ENCODE results near the gene KRT83. TPM values are rescaled to one million over a fixed set of nuclear protein-coding genes. Genes with fewer than 3 reads are reported as not detected.
"Not testable (repeated sequence)": the region's sequence is repeated elsewhere in the genome, so short reads cannot be mapped to it uniquely, and the experiment has no call there.

Gene KRT83
- total RNA-seq, 6 experiments from 2014 or later = not detected

DNA sequence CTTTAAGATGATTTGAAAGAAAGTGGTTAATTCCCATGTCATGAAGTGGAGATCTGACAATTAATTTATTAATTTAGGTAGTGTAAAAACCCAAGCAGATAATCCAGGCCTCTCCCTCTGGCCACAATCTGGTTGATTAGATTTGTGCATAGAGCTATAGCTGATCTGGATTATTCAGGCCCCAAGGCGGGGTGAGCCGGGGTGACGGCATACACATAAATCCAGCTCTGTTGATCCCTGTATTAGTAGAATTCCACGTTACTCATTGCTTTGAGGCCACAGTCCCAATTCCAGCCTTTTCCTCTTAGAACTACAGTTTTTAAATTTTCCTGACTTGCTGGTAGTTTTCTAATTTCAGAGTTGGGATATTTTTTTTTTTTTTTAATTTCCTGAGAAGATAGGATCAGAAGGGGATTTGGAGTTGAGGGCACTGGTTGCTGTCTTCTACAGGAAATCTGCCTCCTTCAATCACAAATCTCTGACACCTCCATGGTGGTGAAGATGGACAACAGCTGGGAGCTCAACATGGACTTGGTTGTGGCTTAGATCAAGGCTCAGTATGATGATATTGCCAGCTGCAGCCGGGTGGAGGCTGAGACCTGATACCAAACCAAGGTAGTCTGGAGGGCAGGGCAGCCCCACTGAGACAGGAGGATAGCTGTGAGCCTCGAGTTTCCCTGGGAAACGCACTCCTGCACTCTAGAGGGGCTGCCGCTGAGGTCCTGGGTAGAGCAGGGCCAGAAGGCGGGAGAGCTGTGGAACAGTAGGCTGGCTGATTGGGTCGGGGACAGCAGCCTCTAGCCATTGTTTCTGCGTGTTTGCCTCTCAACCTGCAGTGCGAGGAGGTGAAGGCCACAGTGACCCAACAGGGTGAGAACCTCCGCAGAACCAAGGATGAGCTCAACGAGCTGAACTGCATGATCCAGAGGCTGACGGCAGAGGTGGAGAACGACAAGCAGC is 26.6 kb upstream of the KRT83 start:
- Mint-ChIP-seq H3K36me3 (ENCODE audit: low read depth) (no peaks in the 10 kb centered on the region), H3K9me3 (peaks cover 10% of the 10 kb centered on the region), H3K27ac (no peak overlapping the region), H3K4me1 (ENCODE audit: low read depth) (peaks cover 7% of the 10 kb centered on the region), H3K27me3 (ENCODE audit: insufficient read depth) (peaks cover 44% of the 10 kb centered on the region), H3K4me3 (no peak overlapping the region)
- no peak for DNase-seq
- TF ChIP-seq, protein P1, sequence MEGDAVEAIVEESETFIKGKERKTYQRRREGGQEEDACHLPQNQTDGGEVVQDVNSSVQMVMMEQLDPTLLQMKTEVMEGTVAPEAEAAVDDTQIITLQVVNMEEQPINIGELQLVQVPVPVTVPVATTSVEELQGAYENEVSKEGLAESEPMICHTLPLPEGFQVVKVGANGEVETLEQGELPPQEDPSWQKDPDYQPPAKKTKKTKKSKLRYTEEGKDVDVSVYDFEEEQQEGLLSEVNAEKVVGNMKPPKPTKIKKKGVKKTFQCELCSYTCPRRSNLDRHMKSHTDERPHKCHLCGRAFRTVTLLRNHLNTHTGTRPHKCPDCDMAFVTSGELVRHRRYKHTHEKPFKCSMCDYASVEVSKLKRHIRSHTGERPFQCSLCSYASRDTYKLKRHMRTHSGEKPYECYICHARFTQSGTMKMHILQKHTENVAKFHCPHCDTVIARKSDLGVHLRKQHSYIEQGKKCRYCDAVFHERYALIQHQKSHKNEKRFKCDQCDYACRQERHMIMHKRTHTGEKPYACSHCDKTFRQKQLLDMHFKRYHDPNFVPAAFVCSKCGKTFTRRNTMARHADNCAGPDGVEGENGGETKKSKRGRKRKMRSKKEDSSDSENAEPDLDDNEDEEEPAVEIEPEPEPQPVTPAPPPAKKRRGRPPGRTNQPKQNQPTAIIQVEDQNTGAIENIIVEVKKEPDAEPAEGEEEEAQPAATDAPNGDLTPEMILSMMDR (IDR thresholded peaks at IDR 0.05) = no peak

DNA sequence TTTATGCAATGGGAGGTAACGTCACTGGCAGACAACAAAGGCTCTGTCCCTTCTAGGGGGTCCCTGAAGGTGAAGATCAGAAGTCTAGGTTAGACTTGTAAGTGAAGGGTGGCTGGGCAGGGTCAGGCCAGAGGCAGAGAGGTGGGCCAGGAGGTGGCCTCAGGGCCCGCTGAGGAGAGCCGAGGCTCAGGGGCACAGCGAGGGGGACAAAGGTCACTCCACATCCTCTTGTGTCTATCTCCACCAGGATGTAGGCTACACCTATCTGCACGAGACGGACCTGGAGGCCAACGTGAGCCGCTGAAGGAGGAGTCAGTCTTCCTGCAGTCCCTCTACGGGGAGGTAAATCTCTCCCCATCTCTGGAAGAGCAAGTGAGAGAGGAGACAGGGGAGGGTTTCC is 25.8 kb upstream of the KRT83 start:
- no peak overlapping the region for H3K27ac Mint-ChIP-seq
- TF ChIP-seq, protein P1 (IDR thresholded peaks at IDR 0.05) = no peak
- H3K4me1 Mint-ChIP-seq (ENCODE audit: low read depth) = peaks cover 7% of the 10 kb centered on the region
- H3K27me3 Mint-ChIP-seq (ENCODE audit: insufficient read depth) = peaks cover 52% of the 10 kb centered on the region
- H3K36me3 Mint-ChIP-seq (ENCODE audit: low read depth) = no peaks in the 10 kb centered on the region
- DNase-seq = no peak
- H3K9me3 Mint-ChIP-seq = peaks cover 10% of the 10 kb centered on the region
- no peak overlapping the region for H3K4me3 Mint-ChIP-seq

DNA sequence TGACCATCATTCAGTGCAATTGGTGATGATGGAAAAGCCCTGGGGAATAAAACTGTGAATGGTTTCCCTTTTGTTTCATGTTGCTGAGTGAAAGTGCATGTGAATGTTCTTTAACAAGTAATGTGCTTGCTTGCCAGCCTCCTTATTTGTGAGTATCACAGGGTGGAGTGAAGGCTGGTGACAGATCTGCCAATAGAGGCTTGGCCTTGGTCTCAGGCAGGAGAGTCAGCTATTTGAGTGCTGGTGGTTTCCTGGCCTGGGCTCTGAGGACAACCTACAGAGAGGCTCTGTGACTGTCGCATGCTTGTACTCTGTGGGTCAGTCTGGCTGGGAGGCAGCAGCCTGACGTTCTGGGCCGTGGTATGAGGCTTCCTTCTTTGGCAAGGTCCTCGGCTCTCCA is 25.4 kb upstream of the KRT83 start:
- Mint-ChIP-seq H3K27me3 (ENCODE audit: insufficient read depth) (peaks cover 56% of the 10 kb centered on the region), H3K36me3 (ENCODE audit: low read depth) (no peaks in the 10 kb centered on the region), H3K27ac (no peak overlapping the region), H3K4me1 (ENCODE audit: low read depth) (peaks cover 7% of the 10 kb centered on the region), H3K4me3 (no peak overlapping the region), H3K9me3 (peaks cover 10% of the 10 kb centered on the region)
- TF ChIP-seq, protein P1 (IDR thresholded peaks at IDR 0.05) = no peak
- DNase-seq = no peak

- not testable (repeated sequence) for H3K4me1 Mint-ChIP-seq (ENCODE audit: low read depth); H3K4me3 Mint-ChIP-seq; H3K9me3 Mint-ChIP-seq; H3K36me3 Mint-ChIP-seq (ENCODE audit: low read depth); H3K27ac Mint-ChIP-seq; DNase-seq
- peaks cover 55% of the 10 kb centered on the region for H3K27me3 Mint-ChIP-seq (ENCODE audit: insufficient read depth)
These were observed 23.8 kb upstream of the KRT83 start for GRCh38 chr12:52345041-52345440.

DNA sequence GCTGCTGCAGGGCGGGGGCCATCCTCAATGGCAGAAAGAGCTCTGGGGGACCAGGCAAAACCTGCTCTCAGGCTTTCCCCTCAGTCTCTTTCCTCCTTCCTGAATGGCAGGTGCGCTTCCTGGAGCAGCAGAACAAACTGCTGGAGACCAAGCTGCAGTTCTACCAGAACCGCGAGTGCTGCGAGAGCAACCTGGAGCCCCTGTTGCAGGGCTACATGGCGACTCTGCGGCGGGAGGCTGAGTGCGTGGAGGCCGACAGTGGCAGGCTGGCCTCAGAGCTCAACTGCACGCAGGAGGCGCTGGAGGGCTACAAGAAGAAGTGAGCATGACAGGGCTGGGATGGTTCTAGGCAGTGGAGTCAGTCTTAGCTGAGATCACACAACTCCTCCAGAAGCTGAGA is 22.9 kb upstream of the KRT83 start:
- Mint-ChIP-seq H3K27me3 (ENCODE audit: insufficient read depth) (peaks cover 60% of the 10 kb centered on the region), H3K36me3 (ENCODE audit: low read depth) (no peaks in the 10 kb centered on the region), H3K9me3 (peaks cover 10% of the 10 kb centered on the region)

GRCh38 chr12:52343550-52343949 is 22.4 kb upstream of the KRT83 start:
- TF ChIP-seq, protein P1 (IDR thresholded peaks at IDR 0.05) = no peak
- no peak for DNase-seq
- Mint-ChIP-seq H3K36me3 (ENCODE audit: low read depth) (no peaks in the 10 kb centered on the region), H3K4me3 (no peak overlapping the region), H3K27me3 (ENCODE audit: insufficient read depth) (peaks cover 65% of the 10 kb centered on the region), H3K9me3 (peaks cover 10% of the 10 kb centered on the region), H3K27ac (no peak overlapping the region), H3K4me1 (ENCODE audit: low read depth) (no peaks in the 10 kb centered on the region)

More for the DNA sequence above, 22.9 kb upstream of the KRT83 start:
- no peak overlapping the region for H3K4me3 Mint-ChIP-seq
- H3K4me1 Mint-ChIP-seq (ENCODE audit: low read depth) = peaks cover 2% of the 10 kb centered on the region
- TF ChIP-seq, protein P1 (IDR thresholded peaks at IDR 0.05) = no peak
- no peak for DNase-seq
- H3K27ac Mint-ChIP-seq = no peak overlapping the region
